DOHH2 (cell line): ENCODE data around the gene SOD2.

ENCODE experiments used
- EZH2phosphoT487 ChIP-seq: fragments of 200-600 bp; sonication (generic); IDR thresholded peaks from 2 replicates; pipeline ENCODE4 v1.6.1; 2017; ENCODE audit warnings: borderline replicate concordance, mild to moderate bottlenecking, antibody characterized with exemption, low read length, moderate library complexity, mixed read lengths
- TF ChIP-seq, protein P1 (sequence below): fragments of 200-600 bp; sonication (generic); IDR thresholded peaks from one replicate; pipeline ENCODE4 v1.5.1; 2014; ENCODE audit warnings: antibody characterized with exemption, mild to moderate bottlenecking, low read depth, low read length; ENCODE audit not compliant: poor library complexity, severe bottlenecking

DNA sequence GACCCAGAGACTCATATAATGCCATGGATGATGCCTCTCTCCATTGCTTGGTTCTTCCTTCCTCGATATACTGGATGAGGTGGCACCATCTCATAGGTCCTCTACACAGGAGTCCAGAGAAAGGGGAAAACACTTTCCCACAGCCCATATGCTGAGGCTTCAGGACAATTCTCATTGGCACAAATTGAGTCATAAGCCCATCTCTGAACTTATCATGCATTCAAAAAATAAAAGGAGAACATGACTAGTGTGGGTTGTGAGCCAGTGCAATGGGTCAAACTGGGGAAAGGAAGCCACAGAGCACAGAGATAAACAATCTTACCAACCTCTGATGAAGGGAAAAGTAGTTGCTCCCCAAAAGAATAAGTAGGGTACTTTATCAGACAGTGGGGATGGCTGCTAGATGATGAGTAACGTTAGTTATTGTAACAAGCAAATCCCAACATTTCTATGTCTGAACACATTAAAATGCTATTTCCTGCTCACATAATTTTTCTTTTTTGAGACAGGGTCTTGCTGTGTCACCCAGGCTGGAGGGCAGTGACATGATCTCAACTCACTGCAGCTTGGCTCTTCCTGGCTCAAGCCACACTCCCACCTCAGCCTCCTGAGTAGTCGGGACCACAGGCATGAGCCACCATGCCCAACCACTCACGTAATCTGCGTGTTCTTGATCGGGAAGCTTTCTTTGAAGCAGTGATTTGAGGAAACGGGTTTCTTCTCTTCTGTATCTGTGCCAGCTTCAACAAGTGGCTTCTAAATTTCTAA, 27.0 kb downstream of the SOD2 start:
- TF ChIP-seq, protein P1, sequence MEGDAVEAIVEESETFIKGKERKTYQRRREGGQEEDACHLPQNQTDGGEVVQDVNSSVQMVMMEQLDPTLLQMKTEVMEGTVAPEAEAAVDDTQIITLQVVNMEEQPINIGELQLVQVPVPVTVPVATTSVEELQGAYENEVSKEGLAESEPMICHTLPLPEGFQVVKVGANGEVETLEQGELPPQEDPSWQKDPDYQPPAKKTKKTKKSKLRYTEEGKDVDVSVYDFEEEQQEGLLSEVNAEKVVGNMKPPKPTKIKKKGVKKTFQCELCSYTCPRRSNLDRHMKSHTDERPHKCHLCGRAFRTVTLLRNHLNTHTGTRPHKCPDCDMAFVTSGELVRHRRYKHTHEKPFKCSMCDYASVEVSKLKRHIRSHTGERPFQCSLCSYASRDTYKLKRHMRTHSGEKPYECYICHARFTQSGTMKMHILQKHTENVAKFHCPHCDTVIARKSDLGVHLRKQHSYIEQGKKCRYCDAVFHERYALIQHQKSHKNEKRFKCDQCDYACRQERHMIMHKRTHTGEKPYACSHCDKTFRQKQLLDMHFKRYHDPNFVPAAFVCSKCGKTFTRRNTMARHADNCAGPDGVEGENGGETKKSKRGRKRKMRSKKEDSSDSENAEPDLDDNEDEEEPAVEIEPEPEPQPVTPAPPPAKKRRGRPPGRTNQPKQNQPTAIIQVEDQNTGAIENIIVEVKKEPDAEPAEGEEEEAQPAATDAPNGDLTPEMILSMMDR, result no peak
- TF ChIP-seq EZH2phosphoT487, result no peak
